ENCODE results near the gene CCDC110. TPM values are rescaled to one million over a fixed set of nuclear protein-coding genes. Genes with fewer than 3 reads are reported as not detected.

Gene CCDC110
- total RNA-seq, 1 experiment from 2014 or later: 2.1 TPM

- ATAC-seq (no peak), DNase-seq (ENCODE audit: low spot score) (no peak)
- POLR2A ChIA-PET: no interaction called here
Observed at GRCh38 chr4:185441479-185441878, 30.1 kb downstream of the CCDC110 start.

GRCh38 chr4:185437809-185438208 is 33.7 kb downstream of the CCDC110 start:
- CTCF ChIA-PET: no interaction called here
- no peaks in the 10 kb centered on the region for H3K4me1 Mint-ChIP-seq
- ATAC-seq (no peak), DNase-seq (ENCODE audit: low spot score) (no peak)
- TF ChIP-seq ZNF396 (CRISPR knock-in tag; IDR thresholded peaks at IDR 0.05; ENCODE audit: borderline replicate concordance): no peak
- no peak for TF ChIP-seq ELF4 (CRISPR knock-in tag; IDR thresholded peaks at IDR 0.05; ENCODE audit: low read depth)
- TF ChIP-seq ZNF317 (CRISPR knock-in tag; IDR thresholded peaks at IDR 0.05; ENCODE audit: borderline replicate concordance, low read depth): no peak
- TF ChIP-seq ATF6 (CRISPR knock-in tag; IDR thresholded peaks at IDR 0.05): no peak
- H3K4me3 Mint-ChIP-seq: no peak overlapping the region
- no peaks in the 10 kb centered on the region for H3K27me3 Mint-ChIP-seq (ENCODE audit: low read depth)
- H3K36me3 Mint-ChIP-seq: no peaks in the 10 kb centered on the region
- POLR2A ChIA-PET: no interaction called here
- no peaks in the 10 kb centered on the region for H3K9me3 Mint-ChIP-seq
- H3K27ac Mint-ChIP-seq: no peak overlapping the region

More at GRCh38 chr4:185441479-185441878, 30.1 kb downstream of the CCDC110 start:
- no peaks in the 10 kb centered on the region for H3K4me1 Mint-ChIP-seq
- no peak overlapping the region for H3K4me3 Mint-ChIP-seq
- peak; percentile 97 for TF ChIP-seq HMGA2 (CRISPR knock-in tag; IDR thresholded peaks at IDR 0.05)
- TF ChIP-seq ATF6 (CRISPR knock-in tag; IDR thresholded peaks at IDR 0.05): no peak
- TF ChIP-seq GRHL2 (CRISPR knock-in tag; IDR thresholded peaks at IDR 0.05; ENCODE audit: insufficient replicate concordance, severe bottlenecking): no peak
- TF ChIP-seq GTF2I (CRISPR knock-in tag; conservative IDR thresholded peaks at IDR 0.05): no peak
- TF ChIP-seq IRF1 (CRISPR knock-in tag; IDR thresholded peaks at IDR 0.05): no peak
- no peak overlapping the region for H3K27ac Mint-ChIP-seq
- no peaks in the 10 kb centered on the region for H3K9me3 Mint-ChIP-seq
- no peaks in the 10 kb centered on the region for H3K27me3 Mint-ChIP-seq (ENCODE audit: low read depth)
- H3K36me3 Mint-ChIP-seq: no peaks in the 10 kb centered on the region
- CTCF ChIA-PET: interaction anchor here (1.2 kb wide), 1 partner anchor 597 kb away, joined by 3 read pairs; no protein-coding TSS in a partner anchor

- H3K4me1 Mint-ChIP-seq: no peaks in the 10 kb centered on the region
- ATAC-seq: no peak
- ChIA-PET CTCF (no interaction called here), POLR2A (no interaction called here)
- no peak overlapping the region for H3K4me3 Mint-ChIP-seq
- no peaks in the 10 kb centered on the region for H3K36me3 Mint-ChIP-seq
- H3K9me3 Mint-ChIP-seq: no peaks in the 10 kb centered on the region
- no peaks in the 10 kb centered on the region for H3K27me3 Mint-ChIP-seq (ENCODE audit: low read depth)
- DNase-seq (ENCODE audit: low spot score): no peak
- H3K27ac Mint-ChIP-seq: no peak overlapping the region
- TF ChIP-seq ATF2 (CRISPR knock-in tag; IDR thresholded peaks at IDR 0.05; ENCODE audit: borderline replicate concordance, low read depth) (no peak), ZNF263 (CRISPR knock-in tag; IDR thresholded peaks at IDR 0.05; ENCODE audit: low read depth) (no peak), HMGXB4 (CRISPR knock-in tag; IDR thresholded peaks at IDR 0.05) (no peak), ZNF317 (CRISPR knock-in tag; IDR thresholded peaks at IDR 0.05; ENCODE audit: borderline replicate concordance, low read depth) (no peak), ZNF281 (CRISPR knock-in tag; IDR thresholded peaks at IDR 0.05) (no peak), CTCF (IDR thresholded peaks at IDR 0.05) (no peak), NR2C2 (CRISPR knock-in tag; IDR thresholded peaks at IDR 0.05) (no peak), ETV6 (CRISPR knock-in tag; IDR thresholded peaks at IDR 0.05) (no peak), GTF2I (CRISPR knock-in tag; conservative IDR thresholded peaks at IDR 0.05) (no peak), ZNF121 (CRISPR knock-in tag; IDR thresholded peaks at IDR 0.05) (no peak)
Observed at GRCh38 chr4:185435466-185435865, 36.1 kb downstream of the CCDC110 start.
